IMR-90 (cell line): Measurements from ENCODE around the gene EML4. TPM values are rescaled to one million over a fixed set of nuclear protein-coding genes. Genes with fewer than 3 reads are reported as not detected.

Experiments
- ATAC-seq: fragments of 200-7000 bp; cut with Tn5 transposase; 2 replicates; pipeline ENCODE4 v1.9.1; 2020; ENCODE audit warnings: low read depth, mild to moderate bottlenecking, moderate library complexity
- BruUV-seq: library from RNA; stranded (reverse); fragments of 400-500 nt; replicated peaks from 2 replicates; lab custom pipeline; 2021; lab: Mats Ljungman, UMichigan
- CTCF ChIA-PET: fragments of 300-600 bp; formaldehyde crosslinking; extraction: SDS; loops from one replicate; lab custom pipeline; 2021; ENCODE audit warnings: antibody characterized with exemption; lab: Yijun Ruan, JAX
- POLR2A ChIA-PET: fragments of 300-600 bp; sonication (Branson Sonifier 250); formaldehyde crosslinking; loops from one replicate; lab custom pipeline; 2022; ENCODE audit warnings: antibody characterized with exemption; ENCODE audit not compliant: unreplicated experiment; lab: Charles Lee
- DNase-seq: peaks from one replicate; pipeline ENCODE4 v3.0.0; 2013
- H2AFZ ChIP-seq: replicated peaks from 2 replicates; pipeline ENCODE3; 2013; ENCODE audit warnings: low read length, mild to moderate bottlenecking; ENCODE audit not compliant: poor library complexity
- H2AK5ac ChIP-seq: 2 replicates; pipeline ENCODE4 v1.6.1; 2013; ENCODE audit warnings: low read depth, low read length, inconsistent platforms
- H2AK9ac ChIP-seq: replicated peaks from 2 replicates; pipeline ENCODE3; 2013; ENCODE audit warnings: mild to moderate bottlenecking, low read depth, low read length, moderate library complexity; ENCODE audit not compliant: poor library complexity
- H2BK120ac ChIP-seq: 2 replicates; pipeline ENCODE4 v1.6.1; 2013; ENCODE audit warnings: low read depth, low read length, inconsistent platforms
- H2BK15ac ChIP-seq: 3 replicates; pipeline ENCODE4 v1.6.1; 2013; ENCODE audit warnings: low read depth, low read length, inconsistent platforms
- H2BK20ac ChIP-seq: 2 replicates; pipeline ENCODE4 v1.6.1; 2013; ENCODE audit warnings: low read depth, mild to moderate bottlenecking, inconsistent platforms, low read length, moderate library complexity
- H2BK5ac ChIP-seq: 2 replicates; pipeline ENCODE4 v1.6.1; 2013; ENCODE audit warnings: mild to moderate bottlenecking, low read depth, low read length, inconsistent platforms; ENCODE audit not compliant: poor library complexity, severe bottlenecking
- H3K14ac ChIP-seq: replicated peaks from 2 replicates; pipeline ENCODE4 v1.6.1; 2013; ENCODE audit warnings: low read depth, low read length, inconsistent platforms
- H3K18ac ChIP-seq: 2 replicates; pipeline ENCODE4 v1.6.1; 2013; ENCODE audit warnings: low read depth, low read length, control low read depth
- H3K23ac ChIP-seq: 2 replicates; pipeline ENCODE4 v1.6.1; 2013; ENCODE audit warnings: low read depth, low read length, inconsistent platforms
- H3K27ac ChIP-seq: 2 replicates; pipeline ENCODE4 v1.5.1; 2013; ENCODE audit warnings: mild to moderate bottlenecking, control low read depth, low read length; ENCODE audit not compliant: insufficient read depth
- H3K27me3 ChIP-seq: 2 replicates; pipeline ENCODE4 v1.6.1; 2013; ENCODE audit warnings: low read length; ENCODE audit not compliant: control insufficient read depth, insufficient read depth
- H3K36me3 ChIP-seq: 2 replicates; pipeline ENCODE4 v1.6.1; 2013; ENCODE audit warnings: low read length, mixed read lengths; ENCODE audit not compliant: control insufficient read depth, insufficient read depth
- H3K4ac ChIP-seq: 2 replicates; pipeline ENCODE4 v1.6.1; 2013; ENCODE audit warnings: low read depth, low read length, inconsistent platforms
- H3K4me1 ChIP-seq: 2 replicates; pipeline ENCODE4 v1.6.1; 2013; ENCODE audit warnings: low read length, mixed read lengths; ENCODE audit not compliant: control insufficient read depth, insufficient read depth
- H3K4me2 ChIP-seq: 2 replicates; pipeline ENCODE4 v1.6.1; 2013; ENCODE audit warnings: low read depth, mild to moderate bottlenecking, control low read depth, low read length, moderate library complexity
- H3K4me3 ChIP-seq: 2 replicates; pipeline ENCODE4 v1.5.1; 2013; ENCODE audit warnings: low read depth, mild to moderate bottlenecking, control low read depth, low read length, moderate library complexity; ENCODE audit not compliant: insufficient read depth
- H3K56ac ChIP-seq: 2 replicates; pipeline ENCODE4 v1.6.1; 2013; ENCODE audit warnings: low read length, inconsistent platforms; ENCODE audit not compliant: insufficient read depth; ENCODE audit errors: extremely low read depth
- H3K79me1 ChIP-seq, 2 experiments: 2 replicates each; pipeline ENCODE4 v1.6.1; 2013; ENCODE audit warnings: low read length in 2 of 2, inconsistent platforms in 1 of 2, low read depth in 1 of 2
- H3K9ac ChIP-seq: 2 replicates; pipeline ENCODE4 v1.6.1; 2013; ENCODE audit warnings: low read depth, low read length, control low read depth
- H3K9me1 ChIP-seq: 2 replicates; pipeline ENCODE4 v1.6.1; 2013; ENCODE audit warnings: low read length, inconsistent platforms; ENCODE audit not compliant: insufficient read depth
- H3K9me3 ChIP-seq: 2 replicates; pipeline ENCODE4 v1.6.1; 2013; ENCODE audit warnings: low read length; ENCODE audit not compliant: control insufficient read depth, insufficient read depth
- H4K20me1 ChIP-seq: 2 replicates; pipeline ENCODE4 v1.6.1; 2013; ENCODE audit warnings: low read length, inconsistent platforms; ENCODE audit not compliant: insufficient read depth
- H4K5ac ChIP-seq: 2 replicates; pipeline ENCODE4 v1.6.1; 2013; ENCODE audit warnings: mild to moderate bottlenecking, low read depth, low read length, control low read depth
- H4K8ac ChIP-seq, 2 experiments: 2 replicates each; pipeline ENCODE4 v1.6.1; 2013; ENCODE audit warnings: low read depth in 2 of 2, low read length in 2 of 2, control low read depth in 1 of 2, inconsistent platforms in 1 of 2
- H4K91ac ChIP-seq: 2 replicates; pipeline ENCODE4 v1.6.1; 2013; ENCODE audit warnings: low read depth, low read length, inconsistent platforms; ENCODE audit not compliant: insufficient read depth
- FOS ChIP-seq: fragments of 150-350 bp; IDR thresholded peaks from 2 replicates; pipeline ENCODE4 v1.6.1; 2016; ENCODE audit warnings: low read depth, low read length
- MAFK ChIP-seq: IDR thresholded peaks from 2 replicates; pipeline ENCODE4 v1.6.1; 2012; ENCODE audit warnings: low read depth, low read length, improper control_type of control experiment
- NFE2L2 ChIP-seq: fragments of 150-350 bp; IDR thresholded peaks from 2 replicates; pipeline ENCODE4 v1.6.1; 2016; ENCODE audit warnings: low read depth, mild to moderate bottlenecking, low read length
- POLR2A ChIP-seq: IDR thresholded peaks from 2 replicates; pipeline ENCODE4 v1.6.1; 2012; ENCODE audit warnings: mild to moderate bottlenecking, low read depth, low read length
- RAD21 ChIP-seq: IDR thresholded peaks from 2 replicates; pipeline ENCODE4 v1.6.1; 2012; ENCODE audit warnings: low read length, improper control_type of control experiment
- RFX5 ChIP-seq: IDR thresholded peaks from 2 replicates; pipeline ENCODE4 v1.8.0; 2012; ENCODE audit warnings: low read depth, mild to moderate bottlenecking, low read length, moderate library complexity
- WGBS, 2 experiments: methylation state at CpG; one replicate each; pipeline versions ENCODE4 v1.1.5 to v1.1.7; 2013; ENCODE audit warnings: missing lambda C conversion rate in 2 of 2; ENCODE audit not compliant: insufficient read length in 1 of 2; ENCODE audit errors: extremely low coverage in 2 of 2; 5-methylcytosine and 5-hydroxymethylcytosine counted together
- dilution Hi-C: fragments of 300-500 bp; cut with HindIII; formaldehyde crosslinking; loops from one replicate; pipeline ENCODE4 v1.14.3; 2018; ENCODE audit warnings: low sequenced_read_pairs; ENCODE audit not compliant: unreplicated experiment
- in situ Hi-C: fragments of 300-500 bp; cut with MboI; formaldehyde crosslinking; loops from 3 replicates; pipeline ENCODE4 v1.14.3; 2019; ENCODE audit warnings: low sequenced_read_pairs, inconsistent platforms, mixed read lengths
- intact Hi-C: fragments of 100-400 bp; cut with micrococcal nuclease; formaldehyde crosslinking; loops from 2 replicates; pipeline ENCODE4 v1.10.0; 2022
- polyA plus RNA-seq, 3 experiments: library from polyadenylated mRNA; depleted of rRNA; stranded (reverse); fragments of >200 nt; gene quantifications; 2 replicates each; pipeline ENCODE4 v1.2.3, GENCODE V29; 2012; ENCODE audit warnings: low replicate concordance in 1 of 3
- total RNA-seq: library from RNA; depleted of rRNA; stranded (reverse); fragments of >200 nt; gene quantifications from 2 replicates; pipeline ENCODE4 v1.2.3, GENCODE V29; 2012

EML4 gene
- total and polyA plus RNA-seq, 2 of the 4 experiments (the other 2 are of a cell fraction) = 29.7 to 73.7 TPM

GRCh38 chr2:42325609-42326008, 156.5 kb downstream of the EML4 start:
- Histone ChIP-seq H3K23ac (no peak overlapping the region), H3K56ac (no peak overlapping the region), H3K27me3 (no peaks in the 10 kb centered on the region), H3K4me1 (no peaks in the 10 kb centered on the region; the same call in 1 of the 2 replicates), H4K20me1 (no peaks in the 10 kb centered on the region), H3K18ac (no peak overlapping the region), H3K4ac (no peak overlapping the region), H3K79me1 (peaks cover 0 to 18% of the 10 kb centered on the region in 2 experiments; a peak in 3 of 4 replicates), H4K5ac (no peak overlapping the region), H4K91ac (no peak overlapping the region), H2AFZ (no peak overlapping the region), H3K36me3 (peaks cover 16% of the 10 kb centered on the region), H2BK5ac (no peak overlapping the region), H4K8ac (no peak overlapping the region), H3K9me1 (peaks cover 3% of the 10 kb centered on the region; the same call in 1 of the 2 replicates), H2BK15ac (no peak overlapping the region), H3K4me2 (no peak overlapping the region), H2AK9ac (no peak overlapping the region), H3K9me3 (no peaks in the 10 kb centered on the region), H2BK120ac (no peak overlapping the region), H3K27ac (no peak overlapping the region), H3K14ac (no peak overlapping the region), H3K9ac (no peak overlapping the region), H2AK5ac (no peak overlapping the region), H3K4me3 (no peak overlapping the region), H2BK20ac (no peak overlapping the region)
- ATAC-seq = no peak
- dilution Hi-C loops = no loop called here
- in situ Hi-C loops = loop anchor here (10.0 kb wide), 1 partner anchor 471 kb away; no protein-coding TSS in a partner anchor
- no peak for DNase-seq
- ChIA-PET POLR2A (no interaction called here), CTCF (no interaction called here)
- intact Hi-C loops = loop anchor here (10.0 kb wide), 1 partner anchor 461 kb away; no protein-coding TSS in a partner anchor
- BruUV-seq = no TSS peak
- no CpG with 5 or more reads among the region's 1 CpG for WGBS, 2 experiments
- TF ChIP-seq RFX5 (no peak), NFE2L2 (no peak), FOS (no peak), POLR2A (no peak), RAD21 (no peak), MAFK (no peak)
